HG02642 (cell line): ENCODE measurements around the gene GTF2A2.

Experiments used
- ATAC-seq: cut with Tn5 transposase; IDR thresholded peaks from one replicate; pipeline ENCODE4 v1.9.1; 2021; ENCODE audit warnings: mild to moderate bottlenecking; ENCODE audit not compliant: unreplicated experiment, poor library complexity

GTF2A2 gene

GRCh38 chr15:59611276-59612260 is 45.7 kb downstream of the GTF2A2 start, which contains the start of gene GCNT3:
GCNT3 (plus strand) TSS chr15:59611783; CDS start chr15:59618239, 6,456 bp downstream.
- no peak for ATAC-seq

- no peak for ATAC-seq
These were observed 47.3 kb downstream of the GTF2A2 start for GRCh38 chr15:59609730-59610712.

- no peak for ATAC-seq
These were observed 51.3 kb downstream of the GTF2A2 start for GRCh38 chr15:59605994-59606393.

GRCh38 chr15:59598461-59598860 is 58.9 kb downstream of the GTF2A2 start:
- ATAC-seq, result no peak

GRCh38 chr15:59596640-59597039 is 60.7 kb downstream of the GTF2A2 start:
- no peak for ATAC-seq

- ATAC-seq, result no peak
These were observed 61.8 kb downstream of the GTF2A2 start for GRCh38 chr15:59595434-59595915.

- no peak for ATAC-seq
These were observed 62.3 kb downstream of the GTF2A2 start for GRCh38 chr15:59594991-59595390.

- no peak for ATAC-seq
These were observed 62.8 kb downstream of the GTF2A2 start for GRCh38 chr15:59594493-59594942.

- no peak for ATAC-seq
These were observed 66.0 kb downstream of the GTF2A2 start for GRCh38 chr15:59591356-59591755.

GRCh38 chr15:59590027-59590426 is 67.3 kb downstream of the GTF2A2 start:
- no peak for ATAC-seq
